ENCODE measurements around the gene GPATCH1.
"Not testable (repeated sequence)": the region's sequence is repeated elsewhere in the genome, so short reads cannot be mapped to it uniquely, and the experiment has no call there.

GPATCH1 gene

GRCh38 chr19:33157906-33158305 lies 76.9 kb downstream of the GPATCH1 start:
- no peak for TF ChIP-seq CTCF (IDR thresholded peaks at IDR 0.05; ENCODE audit: low read depth, low read length, missing control alignments)
- DNase-seq (ENCODE audit: extremely low read depth, low read depth) = no peak
- H3K4me3 ChIP-seq (replicated peaks; ENCODE audit: low read depth, low read length) = no peak overlapping the region

GRCh38 chr19:33158365-33158764 lies 77.4 kb downstream of the GPATCH1 start:
- no peak for TF ChIP-seq CTCF (IDR thresholded peaks at IDR 0.05; ENCODE audit: low read depth, low read length, missing control alignments)
- no peak for DNase-seq (ENCODE audit: extremely low read depth, low read depth)
- H3K4me3 ChIP-seq (replicated peaks; ENCODE audit: low read depth, low read length) = no peak overlapping the region

GRCh38 chr19:33159149-33159548 lies 78.2 kb downstream of the GPATCH1 start:
- no peak for TF ChIP-seq CTCF (IDR thresholded peaks at IDR 0.05; ENCODE audit: low read depth, low read length, missing control alignments)
- no peak for DNase-seq (ENCODE audit: extremely low read depth, low read depth)
- no peak overlapping the region for H3K4me3 ChIP-seq (replicated peaks; ENCODE audit: low read depth, low read length)

GRCh38 chr19:33159893-33160292 lies 78.9 kb downstream of the GPATCH1 start:
- no peak overlapping the region for H3K4me3 ChIP-seq (replicated peaks; ENCODE audit: low read depth, low read length)
- TF ChIP-seq CTCF (IDR thresholded peaks at IDR 0.05; ENCODE audit: low read depth, low read length, missing control alignments) = no peak
- DNase-seq (ENCODE audit: extremely low read depth, low read depth) = no peak

GRCh38 chr19:33161201-33161600 lies 80.2 kb downstream of the GPATCH1 start:
- no peak overlapping the region for H3K4me3 ChIP-seq (replicated peaks; ENCODE audit: low read depth, low read length)
- no peak for TF ChIP-seq CTCF (IDR thresholded peaks at IDR 0.05; ENCODE audit: low read depth, low read length, missing control alignments)
- no peak for DNase-seq (ENCODE audit: extremely low read depth, low read depth)

- DNase-seq (ENCODE audit: extremely low read depth, low read depth) = no peak
- no peak overlapping the region for H3K4me3 ChIP-seq (replicated peaks; ENCODE audit: low read depth, low read length)
- no peak for TF ChIP-seq CTCF (IDR thresholded peaks at IDR 0.05; ENCODE audit: low read depth, low read length, missing control alignments)
Measured at GRCh38 chr19:33163481-33163880, 82.5 kb downstream of the GPATCH1 start.

- DNase-seq (ENCODE audit: extremely low read depth, low read depth) = not testable (repeated sequence)
Measured at GRCh38 chr19:33166037-33166436, 85.1 kb downstream of the GPATCH1 start.

More at GRCh38 chr19:33166037-33166436, 85.1 kb downstream of the GPATCH1 start:
- H3K4me3 ChIP-seq (replicated peaks; ENCODE audit: low read depth, low read length) = not testable (repeated sequence)
